HG03521 (cell line): ENCODE results near the gene LRGUK.

Experiments
- ATAC-seq: cut with Tn5 transposase; IDR thresholded peaks from one replicate; pipeline ENCODE4 v1.9.1; 2021; ENCODE audit warnings: mild to moderate bottlenecking, moderate library complexity; ENCODE audit not compliant: unreplicated experiment

LRGUK gene

GRCh38 chr7:134298902-134299683, 172.0 kb downstream of the LRGUK start:
- no peak for ATAC-seq

GRCh38 chr7:134300988-134301387, 173.8 kb downstream of the LRGUK start:
- no peak for ATAC-seq

- no peak for ATAC-seq
These were observed 174.5 kb downstream of the LRGUK start for GRCh38 chr7:134301592-134301991.

GRCh38 chr7:134302120-134302519, 175.0 kb downstream of the LRGUK start:
- ATAC-seq, result no peak

GRCh38 chr7:134307320-134307719, 180.2 kb downstream of the LRGUK start:
- ATAC-seq, result no peak

- no peak for ATAC-seq
These were observed 181.4 kb downstream of the LRGUK start for GRCh38 chr7:134308548-134308947.

DNA sequence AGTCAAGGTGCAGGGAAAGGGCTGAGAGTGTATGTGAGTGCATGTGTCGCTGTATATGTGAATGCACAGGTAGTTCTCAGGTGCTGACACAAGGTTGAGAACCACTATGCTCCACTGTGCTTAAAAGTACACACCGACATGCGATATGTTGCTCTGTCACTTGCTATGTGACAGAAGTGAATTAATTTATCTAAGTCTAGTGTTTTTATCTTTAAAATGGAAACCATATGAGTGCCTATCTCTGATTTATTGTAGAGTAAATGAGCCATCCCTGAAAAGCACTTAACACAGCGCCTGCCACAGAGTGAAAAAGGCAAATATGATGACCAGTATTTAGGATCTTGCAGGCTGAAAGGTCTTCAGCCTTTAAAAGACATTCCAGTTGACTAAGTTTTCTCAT, 184.7 kb downstream of the LRGUK start:
- no peak for ATAC-seq

- no peak for ATAC-seq
These were observed 185.6 kb downstream of the LRGUK start for GRCh38 chr7:134312717-134313116.

- no peak for ATAC-seq
These were observed 186.4 kb downstream of the LRGUK start for GRCh38 chr7:134313543-134313942.
